HG03442 (cell line): ENCODE measurements around the gene KCNIP1.
"Not testable (repeated sequence)": the region's sequence is repeated elsewhere in the genome, so short reads cannot be mapped to it uniquely, and the experiment has no call there.

Experiments
- ATAC-seq: cut with Tn5 transposase; IDR thresholded peaks from one replicate; pipeline ENCODE4 v1.9.1; 2021; ENCODE audit warnings: mild to moderate bottlenecking, moderate library complexity; ENCODE audit not compliant: unreplicated experiment

KCNIP1 gene

GRCh38 chr5:170765868-170766267, 262.0 kb downstream of the KCNIP1 start:
- not testable (repeated sequence) for ATAC-seq

GRCh38 chr5:170769246-170769645, 265.4 kb downstream of the KCNIP1 start:
- ATAC-seq, result no peak

- ATAC-seq, result no peak
Observed at GRCh38 chr5:170769898-170770416, 266.1 kb downstream of the KCNIP1 start.

- no peak for ATAC-seq
Observed at GRCh38 chr5:170771496-170771895, 267.7 kb downstream of the KCNIP1 start.

GRCh38 chr5:170773024-170773985, 269.5 kb downstream of the KCNIP1 start:
- no peak for ATAC-seq

GRCh38 chr5:170774831-170775230, 271.0 kb downstream of the KCNIP1 start:
- no peak for ATAC-seq

- ATAC-seq, result no peak
Observed at GRCh38 chr5:170781946-170782345, 278.1 kb downstream of the KCNIP1 start.

- ATAC-seq, result no peak
Observed at GRCh38 chr5:170782438-170782837, 278.6 kb downstream of the KCNIP1 start.

- no peak for ATAC-seq
Observed at GRCh38 chr5:170783498-170784247, 279.9 kb downstream of the KCNIP1 start, which contains the start of gene GABRP. Gene GABRP (plus strand): TSS chr5:170783725. CDS start chr5:170788616, 4,891 bp downstream.

GRCh38 chr5:170785416-170785815, 281.6 kb downstream of the KCNIP1 start:
- ATAC-seq, result no peak
